Urothelium cell line (cell line): ENCODE data around the gene PHACTR4.
"Not testable (repeated sequence)": the region's sequence is repeated elsewhere in the genome, so short reads cannot be mapped to it uniquely, and the experiment has no call there.

Experiments used
- DNase-seq: peaks from one replicate; pipeline ENCODE4 v3.0.0; 2011; ENCODE audit warnings: low spot score, mixed read lengths
- FAIRE-seq: peaks from 2 replicates; lab custom pipeline; 2011; peaks lifted over from hg19 to GRCh38; lab: Jason Lieb, UNC

PHACTR4 gene

GRCh38 chr1:28428012-28428411 is 58.5 kb downstream of the PHACTR4 start:
- FAIRE-seq (no peak), DNase-seq (no peak)

- FAIRE-seq: no peak
Observed at GRCh38 chr1:28428990-28429520, 59.5 kb downstream of the PHACTR4 start.

GRCh38 chr1:28436211-28436769 is 66.8 kb downstream of the PHACTR4 start:
- FAIRE-seq (no peak), DNase-seq (no peak)

More at GRCh38 chr1:28428990-28429520, 59.5 kb downstream of the PHACTR4 start:
- no peak for DNase-seq

GRCh38 chr1:28437264-28437923 is 67.9 kb downstream of the PHACTR4 start:
- no peak for FAIRE-seq

GRCh38 chr1:28437924-28438699 is 68.6 kb downstream of the PHACTR4 start:
- peak; percentile 92 for DNase-seq
- FAIRE-seq: peak; percentile 94

More at GRCh38 chr1:28437264-28437923, 67.9 kb downstream of the PHACTR4 start:
- peak; percentile 9 for DNase-seq

GRCh38 chr1:28439320-28439719 is 69.8 kb downstream of the PHACTR4 start:
- FAIRE-seq: no peak
- DNase-seq: no peak

- no peak for FAIRE-seq
- DNase-seq: no peak
Observed at GRCh38 chr1:28441674-28442073, 72.1 kb downstream of the PHACTR4 start.

GRCh38 chr1:28443550-28443949 is 74.0 kb downstream of the PHACTR4 start:
- FAIRE-seq: no peak
- DNase-seq: no peak

GRCh38 chr1:28447679-28448078 is 78.1 kb downstream of the PHACTR4 start:
- no peak for DNase-seq

GRCh38 chr1:28448094-28448611 is 78.6 kb downstream of the PHACTR4 start:
- DNase-seq, FAIRE-seq: not testable (repeated sequence)

More at GRCh38 chr1:28447679-28448078, 78.1 kb downstream of the PHACTR4 start:
- no peak for FAIRE-seq

GRCh38 chr1:28449904-28450303 is 80.4 kb downstream of the PHACTR4 start:
- DNase-seq: no peak
- no peak for FAIRE-seq

GRCh38 chr1:28450561-28450960 is 81.0 kb downstream of the PHACTR4 start:
- DNase-seq (no peak), FAIRE-seq (no peak)

GRCh38 chr1:28451011-28451410 is 81.5 kb downstream of the PHACTR4 start:
- FAIRE-seq (no peak), DNase-seq (no peak)

GRCh38 chr1:28456078-28456477 is 86.5 kb downstream of the PHACTR4 start:
- FAIRE-seq (no peak), DNase-seq (no peak)

GRCh38 chr1:28457678-28458077 is 88.1 kb downstream of the PHACTR4 start:
- no peak for FAIRE-seq
- no peak for DNase-seq

GRCh38 chr1:28458237-28459228 is 89.0 kb downstream of the PHACTR4 start:
- DNase-seq (no peak), FAIRE-seq (no peak)

GRCh38 chr1:28466226-28466778 is 96.8 kb downstream of the PHACTR4 start:
- no peak for DNase-seq
- no peak for FAIRE-seq

GRCh38 chr1:28470146-28470545 is 100.6 kb downstream of the PHACTR4 start:
- FAIRE-seq: no peak
- DNase-seq: no peak

GRCh38 chr1:28479497-28479896 is 110.0 kb downstream of the PHACTR4 start:
- not testable (repeated sequence) for DNase-seq, FAIRE-seq

GRCh38 chr1:28480308-28480707 is 110.8 kb downstream of the PHACTR4 start:
- DNase-seq (no peak), FAIRE-seq (no peak)
